NCI-H774 (cell line): ENCODE results near the gene FAM221B.

ENCODE experiments used
- DNase-seq: peaks from one replicate; lab custom pipeline; 2025; lab: John Stamatoyannopoulos, UW

Gene FAM221B

DNA sequence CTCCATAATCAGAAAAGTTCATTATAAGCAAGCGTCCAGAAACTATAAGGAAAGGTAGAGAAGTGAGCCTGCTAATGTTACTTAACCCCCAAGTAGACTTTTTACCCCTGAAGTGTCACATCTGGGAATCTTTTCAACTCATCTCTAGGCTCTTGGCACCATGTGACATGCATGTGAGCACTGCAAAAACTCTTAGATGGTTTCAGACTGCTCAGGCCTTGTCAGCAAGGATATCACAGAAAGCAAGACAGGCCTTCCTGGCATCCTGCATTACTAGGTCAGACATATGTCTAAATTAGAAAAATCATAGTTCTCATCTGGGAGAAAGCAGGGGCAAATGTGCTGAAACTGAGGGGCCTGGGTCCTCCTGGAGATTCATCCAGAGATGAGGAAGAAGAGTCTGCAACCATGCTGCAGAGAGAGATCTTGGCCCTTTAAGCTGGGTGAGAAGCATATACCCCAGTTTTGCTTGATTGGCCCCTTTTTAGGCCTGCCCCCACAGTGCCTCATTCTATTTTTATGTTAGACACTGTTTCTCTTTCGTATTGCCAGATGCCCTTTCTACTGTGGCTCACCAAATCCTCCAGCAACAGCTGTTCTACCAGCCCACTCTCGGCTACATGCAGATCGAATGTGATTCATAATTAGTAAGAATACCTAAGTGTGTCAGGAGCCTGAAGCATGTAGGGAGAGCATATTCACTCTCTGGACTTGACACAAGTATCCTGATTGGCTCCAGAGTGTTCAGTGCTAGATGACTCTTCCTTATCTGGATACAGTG lies 19.4 kb upstream of the FAM221B start:
- DNase-seq: no peak

DNA sequence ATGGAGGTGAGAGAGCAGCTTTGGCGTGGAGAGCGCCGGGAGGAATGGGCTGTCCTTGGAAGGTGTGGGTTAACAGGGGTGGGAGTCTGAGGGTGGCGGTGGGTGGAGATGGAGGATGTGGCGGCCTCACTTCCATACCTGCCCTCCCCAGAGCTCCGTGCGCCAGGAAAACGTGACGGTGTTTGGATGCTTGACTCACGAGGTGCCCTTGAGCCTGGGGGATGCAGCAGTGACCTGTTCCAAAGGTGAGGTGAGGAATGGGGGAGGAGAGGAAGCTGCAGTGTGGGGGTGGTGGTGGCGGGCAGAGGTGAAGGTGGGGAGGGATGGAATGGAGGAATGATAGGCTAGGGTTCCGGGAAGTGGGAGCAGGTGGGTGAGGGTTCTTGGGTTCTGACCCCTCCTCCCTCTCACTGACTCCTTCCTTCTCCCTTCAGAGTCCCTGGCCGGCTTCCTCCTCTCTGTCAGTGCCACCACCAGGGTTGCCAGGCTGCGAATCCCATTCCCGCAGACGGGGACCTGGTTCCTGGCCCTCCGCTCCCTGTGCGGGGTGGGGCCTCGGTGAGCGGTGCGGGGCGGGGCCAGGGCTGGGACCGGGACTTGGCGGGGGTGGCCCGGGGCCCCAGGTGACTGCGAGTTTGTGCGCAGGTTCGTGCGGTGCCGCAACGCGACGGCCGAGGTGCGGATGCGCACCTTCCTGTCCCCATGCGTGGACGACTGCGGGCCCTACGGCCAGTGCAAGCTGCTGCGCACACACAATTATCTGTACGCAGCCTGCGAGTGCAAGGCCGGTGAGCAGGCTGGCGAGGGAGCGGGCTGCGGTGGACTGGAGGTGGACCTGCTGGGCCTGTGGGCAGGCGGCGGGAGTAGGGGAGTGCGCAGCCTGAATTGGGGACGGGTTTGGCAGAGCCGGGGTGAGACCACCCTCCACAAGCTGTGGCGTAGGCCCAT lies 17.6 kb upstream of the FAM221B start:
- DNase-seq: no peak

DNA sequence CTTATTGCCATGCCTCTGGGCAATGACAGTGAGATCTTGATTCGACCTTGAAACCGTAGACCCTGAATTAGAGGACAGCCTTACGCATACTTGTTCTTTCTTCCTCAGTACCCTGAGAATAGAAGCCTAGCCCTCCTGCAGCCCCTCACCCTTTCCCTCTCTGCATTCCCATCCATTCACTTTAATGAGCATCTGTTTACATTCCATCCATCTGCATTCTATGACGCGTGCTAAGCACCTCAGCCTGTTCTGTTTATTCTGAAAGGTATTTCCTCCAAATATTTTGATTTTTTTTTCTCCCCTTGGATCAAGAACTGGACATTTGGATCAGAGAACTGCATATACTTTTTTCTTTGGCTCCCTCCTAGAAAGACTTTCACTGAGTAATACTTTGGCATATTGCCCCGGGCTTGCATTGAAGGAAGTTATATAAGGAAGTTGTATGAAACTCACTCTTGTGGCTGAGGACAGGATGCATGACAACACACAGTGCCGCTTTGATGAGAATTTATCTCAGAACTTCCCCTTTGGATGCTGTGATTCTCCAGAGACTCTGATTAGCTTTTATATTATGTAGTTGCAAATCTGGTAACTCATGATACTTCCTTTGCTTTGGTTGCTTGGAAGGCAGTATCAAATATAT lies 16.2 kb upstream of the FAM221B start:
- no peak for DNase-seq

DNA sequence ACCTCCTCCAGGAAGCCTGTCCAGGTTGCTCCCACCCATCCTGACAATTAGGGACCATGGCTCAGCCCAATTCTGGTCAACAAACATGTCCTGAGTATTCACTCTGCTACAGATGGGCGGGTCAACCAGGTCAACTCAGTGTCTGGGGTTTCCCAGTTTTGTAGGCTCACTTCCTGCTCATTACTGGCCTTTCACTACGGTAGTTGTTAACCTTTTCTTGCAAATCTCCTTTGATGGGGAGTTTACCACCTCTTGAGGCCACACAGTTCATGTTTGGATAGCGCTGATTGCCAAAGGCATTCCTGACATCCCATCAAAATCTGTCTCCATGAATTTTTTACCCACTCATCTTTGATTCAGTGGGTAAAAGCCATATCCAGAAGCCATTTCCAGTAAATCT lies 14.3 kb upstream of the FAM221B start:
- DNase-seq: no peak

- DNase-seq: no peak
These were observed 13.7 kb upstream of the FAM221B start for GRCh38 chr9:35842020-35842745.

DNA sequence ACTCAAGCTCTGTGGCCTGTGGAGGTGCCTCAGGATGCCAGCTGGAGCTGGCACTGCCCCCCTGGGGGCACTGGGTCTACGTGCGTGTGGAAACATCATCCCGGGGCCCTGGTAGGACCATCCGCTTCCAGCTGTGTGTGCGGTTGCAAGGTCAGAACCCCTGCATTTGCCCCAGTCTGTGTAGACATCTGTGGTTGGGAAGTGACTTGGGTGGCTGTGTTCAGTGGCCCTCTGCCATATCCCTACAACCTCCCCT lies 13.0 kb upstream of the FAM221B start:
- no peak for DNase-seq

- DNase-seq: no peak
These were observed 12.5 kb upstream of the FAM221B start for GRCh38 chr9:35840881-35841644.

GRCh38 chr9:35839926-35840325 lies 11.4 kb upstream of the FAM221B start:
- DNase-seq: no peak

DNA sequence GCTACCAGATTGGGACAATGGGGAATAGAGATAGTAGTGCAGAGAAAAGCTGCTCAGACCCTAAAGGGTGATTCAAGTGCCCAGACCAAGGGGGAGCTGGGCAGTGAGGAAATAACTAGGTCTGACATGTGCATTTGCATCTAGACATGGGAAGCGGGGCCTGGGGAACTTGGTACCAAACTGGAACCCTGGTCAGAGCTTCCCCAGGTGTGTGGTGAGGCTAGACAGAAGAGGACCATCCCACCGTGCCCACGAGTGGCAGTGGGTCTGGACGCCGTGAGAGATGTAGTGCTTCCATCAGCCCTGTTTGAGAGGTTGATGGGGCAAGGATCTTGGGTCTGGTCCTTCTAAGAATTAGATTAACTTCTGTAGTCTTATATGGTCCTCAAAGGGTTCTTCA lies 8.1 kb upstream of the FAM221B start:
- DNase-seq: no peak

GRCh38 chr9:35835766-35836165 lies 7.2 kb upstream of the FAM221B start:
- DNase-seq: no peak

DNA sequence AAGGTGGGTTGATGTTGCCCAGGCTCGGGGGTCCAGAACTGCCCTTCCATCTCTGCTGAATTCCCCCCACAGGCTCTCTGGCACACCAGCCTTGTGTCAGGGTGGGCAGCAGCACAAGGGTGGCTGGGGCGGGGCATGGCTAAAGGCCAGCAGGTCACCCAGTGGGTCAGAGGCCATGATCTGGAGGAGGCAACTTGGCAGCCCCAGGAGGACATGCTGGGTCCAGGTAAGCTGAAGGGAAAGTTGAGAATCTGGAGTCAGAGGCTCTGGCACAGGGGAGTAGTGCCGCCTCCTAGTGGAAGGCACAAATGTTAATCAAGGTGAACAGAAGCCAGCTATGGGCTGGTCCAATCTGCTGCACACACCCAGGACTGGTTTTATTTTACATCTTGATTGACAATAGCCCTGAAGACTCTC lies 6.7 kb upstream of the FAM221B start:
- no peak for DNase-seq

- no peak for DNase-seq
These were observed 6.0 kb upstream of the FAM221B start for GRCh38 chr9:35834260-35835215.

- no peak for DNase-seq
These were observed 4.3 kb upstream of the FAM221B start for GRCh38 chr9:35832814-35833213.

- no peak for DNase-seq
These were observed 2.5 kb upstream of the FAM221B start for GRCh38 chr9:35831040-35831439.

- DNase-seq: no peak
These were observed 1.2 kb upstream of the FAM221B start for GRCh38 chr9:35829764-35830096.

DNA sequence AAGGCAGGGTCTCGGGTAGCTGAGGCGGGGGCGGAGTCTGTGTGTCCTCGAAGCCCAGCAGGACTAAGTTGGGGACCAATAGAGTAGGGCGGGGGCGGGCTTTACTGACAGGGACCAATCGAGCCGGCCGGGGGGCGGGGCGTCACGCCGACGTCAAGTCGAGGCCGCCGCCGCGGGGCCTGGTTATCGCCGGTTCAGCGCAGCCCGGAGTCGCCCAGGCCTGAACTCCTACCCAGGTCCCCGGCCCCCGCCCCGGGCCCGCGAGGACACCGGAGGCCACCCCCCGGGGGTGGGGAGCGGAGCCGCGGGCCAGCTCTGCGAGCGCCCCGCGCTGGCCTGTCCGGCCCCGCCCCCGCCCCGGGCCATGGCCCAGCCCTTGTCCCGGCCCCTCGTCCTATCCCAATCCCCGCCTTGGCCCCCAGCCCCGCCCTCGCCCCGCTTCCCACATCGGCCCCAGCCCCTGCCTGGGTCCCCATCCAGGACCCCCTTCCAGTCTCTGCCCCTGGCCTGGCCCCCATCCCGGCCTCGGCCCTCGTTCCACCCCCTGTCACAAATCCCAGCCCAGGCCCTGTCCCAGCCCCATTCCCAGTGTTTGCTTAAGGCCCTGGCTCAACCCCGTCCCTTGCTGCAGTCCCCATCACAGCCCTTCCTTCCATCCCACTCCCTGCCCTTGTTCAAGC lies 692 bp upstream of the FAM221B start, which contains the start of gene TMEM8B:
Gene TMEM8B, plus strand, starts transcription at position 145 of the 680 bp plus-strand sequence. Its CDS starts 220 bp downstream, at position 365.
- peak; percentile 84 for DNase-seq

DNA sequence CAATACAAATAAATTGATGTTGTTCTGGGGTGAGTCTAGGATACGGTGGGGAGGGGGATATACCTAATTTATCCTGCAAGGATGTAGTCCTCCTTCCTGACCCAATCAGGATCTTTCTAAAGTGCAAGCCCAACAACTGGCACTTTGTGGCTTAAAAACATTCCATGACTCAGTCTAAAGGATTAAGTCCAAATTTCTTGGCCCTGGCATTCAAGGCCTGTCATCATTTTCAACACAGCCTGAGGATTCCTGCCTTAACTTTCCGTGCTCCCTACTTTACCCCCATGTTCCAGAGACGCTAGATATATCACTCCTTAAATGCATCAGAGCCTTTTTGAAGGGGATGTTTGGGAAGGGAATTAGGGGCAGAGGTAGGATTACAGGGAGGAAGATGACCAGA lies 1.0 kb downstream of the FAM221B start:
- no peak for DNase-seq

DNA sequence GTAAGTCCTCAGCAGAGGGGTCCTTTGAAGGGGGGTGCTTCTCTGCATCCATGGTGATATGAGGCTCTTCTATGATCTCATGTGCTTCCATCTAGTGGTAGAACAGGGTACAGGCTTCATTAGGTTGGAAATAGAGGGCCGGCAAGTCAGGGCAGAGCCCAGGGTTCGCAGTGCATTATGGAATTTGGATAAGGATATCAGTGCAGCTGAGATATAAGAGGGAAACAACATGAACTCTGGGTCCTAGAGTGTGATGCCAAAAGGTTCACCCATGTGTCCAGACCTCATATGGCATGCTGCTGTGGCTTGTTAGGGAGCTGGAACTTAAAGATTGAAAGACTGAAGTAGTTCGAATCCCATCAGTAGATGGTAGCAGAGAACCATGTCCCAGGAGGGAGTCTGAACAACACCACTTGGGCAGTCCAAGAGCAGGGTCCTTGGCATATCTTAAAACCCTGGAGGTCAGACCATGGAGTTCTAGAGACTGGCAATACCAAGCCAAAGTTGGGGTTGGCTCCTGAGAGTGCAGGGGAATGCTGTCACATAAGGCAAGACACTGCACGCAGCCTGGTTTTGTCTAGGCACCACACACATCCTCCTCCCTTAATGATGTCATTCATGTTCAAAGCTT lies 2.3 kb downstream of the FAM221B start:
- DNase-seq: peak; percentile 7

DNA sequence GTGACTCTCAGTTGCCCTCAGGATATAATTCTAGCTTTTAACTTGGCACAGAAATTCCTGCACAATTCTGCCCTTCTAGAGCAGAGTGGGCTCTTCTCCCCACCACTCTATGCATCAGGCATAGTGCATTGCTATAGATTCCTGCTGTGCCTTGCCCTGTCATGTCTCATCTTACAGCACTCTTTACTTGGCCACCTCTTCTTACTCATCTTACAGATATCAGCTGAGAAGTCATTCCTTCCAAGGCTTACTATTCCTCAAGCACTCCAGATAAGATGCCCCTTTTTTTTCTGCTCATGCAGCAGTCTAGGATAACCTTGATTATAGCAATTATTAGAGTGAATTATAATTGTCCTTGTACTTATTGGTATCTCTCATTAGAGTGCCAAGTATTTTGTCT lies 5.6 kb downstream of the FAM221B start:
- no peak for DNase-seq
